Retinal pigment epithelial cell (primary cell): Measurements from ENCODE around the gene PDGFD.

Experiments
- DNase-seq: peaks from one replicate; pipeline ENCODE4 v3.0.0-alpha.2; 2010; ENCODE audit warnings: low read depth
- H3K4me3 ChIP-seq: 2 replicates; pipeline ENCODE4 v1.5.1; 2011; ENCODE audit warnings: mild to moderate bottlenecking, low read length, control low read depth, moderate library complexity
- TF ChIP-seq, protein P1 (sequence below): conservative IDR thresholded peaks from 2 replicates; pipeline ENCODE4 v1.5.1; 2011; ENCODE audit warnings: low read depth, low read length, control low read depth, inconsistent platforms

PDGFD gene

DNA sequence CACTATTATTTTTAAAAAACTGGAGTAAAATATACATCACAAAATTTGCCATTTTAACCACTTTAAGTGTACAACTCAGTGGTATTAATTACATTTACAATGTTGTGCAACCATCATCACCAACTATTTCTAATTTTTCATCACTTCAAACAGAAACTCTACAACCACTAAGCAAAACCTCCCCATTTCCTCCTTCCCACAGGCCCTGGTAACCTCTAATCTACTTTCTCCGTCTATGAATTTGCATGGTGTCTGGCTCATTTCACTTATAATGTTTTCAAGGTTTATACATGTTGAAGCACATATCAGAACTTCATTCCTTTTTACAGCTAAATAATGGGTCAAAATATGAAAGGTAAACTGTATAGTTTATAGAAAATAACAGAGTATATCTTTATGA lies 103.1 kb downstream of the PDGFD start:
- DNase-seq, result no peak
- no peak overlapping the region for H3K4me3 ChIP-seq
- TF ChIP-seq, protein P1, sequence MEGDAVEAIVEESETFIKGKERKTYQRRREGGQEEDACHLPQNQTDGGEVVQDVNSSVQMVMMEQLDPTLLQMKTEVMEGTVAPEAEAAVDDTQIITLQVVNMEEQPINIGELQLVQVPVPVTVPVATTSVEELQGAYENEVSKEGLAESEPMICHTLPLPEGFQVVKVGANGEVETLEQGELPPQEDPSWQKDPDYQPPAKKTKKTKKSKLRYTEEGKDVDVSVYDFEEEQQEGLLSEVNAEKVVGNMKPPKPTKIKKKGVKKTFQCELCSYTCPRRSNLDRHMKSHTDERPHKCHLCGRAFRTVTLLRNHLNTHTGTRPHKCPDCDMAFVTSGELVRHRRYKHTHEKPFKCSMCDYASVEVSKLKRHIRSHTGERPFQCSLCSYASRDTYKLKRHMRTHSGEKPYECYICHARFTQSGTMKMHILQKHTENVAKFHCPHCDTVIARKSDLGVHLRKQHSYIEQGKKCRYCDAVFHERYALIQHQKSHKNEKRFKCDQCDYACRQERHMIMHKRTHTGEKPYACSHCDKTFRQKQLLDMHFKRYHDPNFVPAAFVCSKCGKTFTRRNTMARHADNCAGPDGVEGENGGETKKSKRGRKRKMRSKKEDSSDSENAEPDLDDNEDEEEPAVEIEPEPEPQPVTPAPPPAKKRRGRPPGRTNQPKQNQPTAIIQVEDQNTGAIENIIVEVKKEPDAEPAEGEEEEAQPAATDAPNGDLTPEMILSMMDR, result no peak

DNA sequence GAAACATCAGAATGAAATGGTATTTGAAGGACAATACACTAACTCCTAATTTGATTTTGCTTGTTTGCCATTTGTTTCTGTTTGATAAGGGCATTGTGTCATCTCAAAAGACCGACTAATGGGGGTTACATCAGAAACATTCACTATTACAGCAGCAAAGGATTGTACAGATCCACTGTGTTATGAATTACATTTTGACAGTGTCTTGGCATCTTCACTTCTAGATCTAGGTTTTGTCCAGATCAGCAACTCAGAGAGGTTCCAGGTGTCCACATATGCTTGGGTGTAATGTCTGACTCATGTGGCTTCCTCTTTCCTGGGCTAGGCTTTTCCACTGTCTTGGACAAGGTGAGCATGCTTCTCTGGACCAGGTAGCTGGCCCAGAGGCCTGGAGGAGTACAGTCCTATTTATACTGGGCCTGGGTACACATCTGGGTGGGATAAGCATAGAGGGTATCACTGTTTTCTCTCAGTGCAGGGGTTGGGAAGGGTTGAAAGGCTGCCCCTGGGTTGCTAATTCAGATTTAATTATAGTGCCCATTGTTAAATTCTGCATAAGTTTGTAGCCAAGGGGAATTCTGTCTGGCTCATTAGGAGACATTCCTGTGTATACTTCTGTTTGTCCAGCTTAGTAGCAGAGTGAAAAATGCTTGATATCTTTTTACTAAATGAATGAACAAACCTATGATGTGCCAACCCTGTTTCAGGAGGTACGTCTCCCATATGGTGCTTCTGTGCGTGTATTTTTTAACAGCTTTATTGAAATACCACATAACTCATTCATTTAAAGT lies 103.7 kb downstream of the PDGFD start:
- no peak overlapping the region for H3K4me3 ChIP-seq
- DNase-seq, result no peak
- TF ChIP-seq, protein P1, result no peak

DNA sequence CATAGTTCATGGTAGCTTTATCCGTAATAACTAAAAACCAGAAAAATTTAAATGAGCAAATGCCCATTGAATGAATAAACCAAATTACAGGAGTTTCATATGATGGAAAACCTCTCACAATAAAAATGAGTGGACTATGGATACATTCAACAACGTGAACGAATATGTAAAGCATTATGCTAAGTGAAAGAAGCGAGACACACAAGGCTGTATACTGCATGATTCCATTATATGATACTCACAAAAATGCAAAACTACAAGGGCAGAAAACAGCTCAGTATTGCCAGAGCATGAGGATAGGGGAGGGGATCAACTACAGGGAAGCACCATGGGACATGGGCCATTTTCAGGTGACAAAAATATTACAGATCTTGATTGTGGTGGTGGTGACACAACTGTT lies 105.3 kb downstream of the PDGFD start:
- no peak for DNase-seq
- H3K4me3 ChIP-seq, result no peak overlapping the region
- TF ChIP-seq, protein P1, result no peak

DNA sequence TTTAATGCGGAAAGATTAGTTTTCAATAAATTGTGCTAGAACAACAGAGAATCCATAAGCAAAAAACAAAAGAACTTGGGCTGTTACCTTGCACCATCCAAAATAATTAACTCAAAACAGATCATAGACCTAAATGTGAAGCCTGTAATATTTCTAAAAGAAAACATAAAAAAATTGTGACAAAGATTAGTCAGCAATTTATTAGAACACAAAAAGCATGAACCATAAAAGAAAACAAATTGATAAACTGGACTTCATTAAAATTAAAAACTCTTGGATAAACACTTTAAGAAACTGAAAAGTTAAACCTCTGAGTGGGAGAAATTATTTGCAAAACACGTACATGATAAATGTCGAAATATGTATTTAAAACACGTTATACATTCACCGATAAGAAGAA lies 106.0 kb downstream of the PDGFD start:
- TF ChIP-seq, protein P1, result no peak
- no peak for DNase-seq
- no peak overlapping the region for H3K4me3 ChIP-seq

DNA sequence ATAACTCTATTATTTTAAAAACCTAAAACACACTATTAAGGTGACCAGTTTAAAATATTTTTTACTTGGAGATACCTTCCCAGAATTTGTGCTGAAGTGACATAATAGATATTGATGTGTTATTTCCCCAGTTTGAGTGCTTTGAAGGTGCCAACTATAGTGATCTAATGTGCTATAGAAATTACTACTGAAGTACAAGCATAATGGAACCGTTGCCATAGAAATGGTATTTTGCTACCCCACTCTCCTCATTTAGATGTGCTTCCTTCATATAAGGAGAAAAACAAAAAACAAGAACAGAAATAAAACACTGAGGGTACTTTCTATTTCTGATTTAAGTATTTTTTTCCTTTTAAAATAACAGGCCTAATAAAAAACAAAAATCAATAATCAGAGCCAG lies 108.4 kb downstream of the PDGFD start:
- TF ChIP-seq, protein P1, result no peak
- no peak overlapping the region for H3K4me3 ChIP-seq
- DNase-seq, result no peak

DNA sequence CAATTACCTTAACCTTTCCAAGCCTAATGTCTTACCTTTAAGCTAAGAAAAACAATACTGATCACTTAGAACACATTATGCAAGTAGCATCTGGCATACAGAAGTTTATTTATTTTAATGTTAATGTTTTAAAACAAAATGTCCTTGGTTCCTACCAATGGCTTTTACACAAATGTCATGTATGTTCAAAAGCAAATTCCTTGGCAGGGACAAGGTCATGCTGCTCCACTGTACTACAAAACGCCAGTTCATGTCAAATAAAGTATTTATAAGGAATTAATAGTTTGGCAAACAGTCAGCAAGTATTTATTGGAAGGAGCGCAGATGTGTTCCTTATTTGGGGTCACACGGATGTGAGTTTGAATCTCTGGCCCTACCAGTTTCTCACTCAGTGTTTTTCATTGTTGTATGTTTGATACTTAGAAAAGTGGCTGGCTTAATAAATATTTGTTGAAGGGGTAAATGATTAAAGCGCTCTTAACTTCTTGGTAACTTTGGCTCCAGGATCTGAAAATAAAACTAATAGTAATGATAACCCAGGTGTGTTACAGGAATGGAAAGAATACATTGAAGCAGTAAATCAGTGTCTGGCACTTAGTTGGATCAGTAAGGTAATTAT lies 108.9 kb downstream of the PDGFD start:
- no peak overlapping the region for H3K4me3 ChIP-seq
- DNase-seq, result no peak
- TF ChIP-seq, protein P1, result no peak

DNA sequence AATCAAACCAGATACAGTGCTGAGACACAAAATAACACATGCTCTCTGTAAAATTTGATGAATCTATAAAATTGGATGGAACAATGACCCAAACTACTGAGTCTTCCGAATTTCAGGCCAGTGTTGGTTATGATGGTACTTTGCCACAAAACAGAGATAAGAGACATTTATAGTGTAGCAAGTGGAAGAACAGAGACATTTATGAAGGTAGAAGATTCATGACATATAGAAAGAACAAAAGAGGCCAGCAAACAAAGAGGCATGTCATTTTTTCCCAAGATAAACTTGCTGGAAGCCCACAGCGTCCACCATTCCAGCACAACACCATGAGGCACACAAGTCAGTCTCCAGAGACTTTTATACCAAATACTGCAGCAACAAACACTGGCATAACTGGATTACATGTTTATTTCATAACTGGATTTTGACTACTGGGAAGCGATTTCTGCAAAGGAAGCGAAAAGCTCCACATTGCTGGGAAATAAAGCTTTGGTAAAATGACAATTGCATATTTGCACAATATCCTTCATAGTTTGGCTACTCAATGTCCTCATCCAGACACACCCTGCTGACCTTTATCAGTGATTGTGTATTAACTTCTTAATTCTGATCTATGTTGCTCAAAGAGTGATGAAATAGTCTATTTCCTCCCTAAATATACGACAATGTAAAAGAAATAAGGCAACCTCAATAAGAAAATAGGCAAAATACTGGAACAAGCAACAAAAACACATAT lies 110.0 kb downstream of the PDGFD start:
- TF ChIP-seq, protein P1, result no peak
- no peak for DNase-seq
- H3K4me3 ChIP-seq, result no peak overlapping the region
